HG03097 (cell line): ENCODE measurements around the gene METTL21C.

Source experiments
- ATAC-seq: cut with Tn5 transposase; IDR thresholded peaks from one replicate; pipeline ENCODE4 v1.9.1; 2021; ENCODE audit not compliant: unreplicated experiment, low FRiP score

METTL21C gene

DNA sequence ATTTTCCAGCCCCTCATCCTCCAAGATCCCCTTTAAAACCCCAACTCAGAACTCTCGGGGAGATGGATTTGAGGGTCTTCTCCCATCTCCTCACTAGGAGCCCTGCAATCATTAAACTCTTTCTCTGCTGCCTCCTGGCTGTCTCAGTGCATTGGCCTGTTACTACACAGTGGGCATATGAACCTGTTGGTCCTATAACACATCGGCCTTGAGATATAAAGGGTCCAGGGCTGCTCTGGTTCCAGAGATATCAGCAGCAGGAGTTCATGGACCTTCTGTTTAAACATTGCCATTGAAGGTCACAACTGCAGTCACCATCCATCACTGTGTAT is 3.8 kb upstream of the METTL21C start:
- no peak for ATAC-seq

DNA sequence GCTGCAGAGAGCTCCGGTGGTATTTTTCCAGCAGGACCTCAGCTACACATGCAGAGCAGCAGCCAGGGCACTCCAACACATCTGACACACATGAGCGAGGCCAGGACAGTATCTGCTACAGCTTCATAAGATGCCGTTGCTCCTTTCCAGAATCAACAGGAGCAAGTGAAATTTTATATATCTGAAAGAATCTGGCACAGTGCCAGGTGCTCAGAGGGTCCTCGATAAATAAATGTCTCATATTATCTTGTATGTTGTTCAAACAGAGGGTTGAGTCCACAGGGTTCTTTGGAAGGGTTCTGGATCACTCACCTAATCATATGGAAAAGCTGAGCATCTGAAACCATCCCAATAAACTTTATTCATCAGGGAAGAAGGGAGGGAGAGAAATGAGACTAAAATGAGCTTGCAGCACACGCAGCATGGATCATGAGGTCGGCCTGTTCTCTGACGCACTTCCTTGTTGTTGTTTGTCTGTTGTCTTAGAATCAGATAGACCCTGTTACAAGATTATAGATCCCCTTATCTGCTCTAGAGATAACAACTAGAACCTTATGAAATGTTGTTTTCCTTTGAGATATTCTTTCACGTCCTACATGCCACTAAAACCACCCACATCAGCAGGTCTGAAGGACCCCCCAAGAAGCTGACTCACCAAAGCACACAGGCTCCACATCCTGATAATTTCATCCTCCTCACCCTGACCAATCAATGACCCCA is 3.2 kb upstream of the METTL21C start:
- ATAC-seq: no peak

DNA sequence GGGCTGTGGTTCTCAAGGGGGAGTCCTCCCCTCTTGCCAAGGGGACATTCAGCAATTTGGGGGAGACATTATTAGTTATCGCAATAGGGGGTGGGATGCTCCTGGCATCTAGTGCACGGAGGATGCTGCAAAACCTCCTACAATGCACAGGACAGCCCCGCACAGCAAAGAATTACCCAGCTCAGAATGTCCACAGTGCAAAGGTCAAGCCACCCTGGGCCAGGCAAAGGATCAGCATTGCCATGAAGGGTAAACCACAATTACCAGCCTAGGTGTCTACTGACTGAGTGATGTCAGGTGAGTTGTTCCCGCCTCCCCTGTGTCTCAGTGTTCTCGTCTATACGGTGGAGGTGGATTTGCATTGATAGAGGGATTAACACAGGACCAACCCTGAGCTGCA is 2.4 kb upstream of the METTL21C start:
- ATAC-seq: no peak

DNA sequence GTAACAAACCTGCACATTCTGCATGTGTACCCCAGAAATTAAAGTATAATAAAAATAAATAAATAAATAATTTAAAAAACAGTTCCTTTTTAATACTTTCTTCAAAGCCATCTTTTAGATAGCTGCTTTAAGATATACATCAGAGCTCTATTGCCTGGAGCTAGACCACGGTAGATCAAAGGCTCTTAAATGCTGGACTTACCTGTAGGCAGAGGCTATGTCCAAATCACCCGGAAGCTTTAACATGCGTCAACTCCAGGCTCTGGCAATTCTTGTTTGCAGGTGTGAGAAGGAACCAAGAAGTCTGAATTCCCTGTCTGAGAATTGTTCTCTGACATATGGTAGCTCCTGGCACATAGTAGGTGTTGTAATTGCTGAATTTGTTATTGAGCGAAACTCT is 1.6 kb upstream of the METTL21C start:
- ATAC-seq: no peak

DNA sequence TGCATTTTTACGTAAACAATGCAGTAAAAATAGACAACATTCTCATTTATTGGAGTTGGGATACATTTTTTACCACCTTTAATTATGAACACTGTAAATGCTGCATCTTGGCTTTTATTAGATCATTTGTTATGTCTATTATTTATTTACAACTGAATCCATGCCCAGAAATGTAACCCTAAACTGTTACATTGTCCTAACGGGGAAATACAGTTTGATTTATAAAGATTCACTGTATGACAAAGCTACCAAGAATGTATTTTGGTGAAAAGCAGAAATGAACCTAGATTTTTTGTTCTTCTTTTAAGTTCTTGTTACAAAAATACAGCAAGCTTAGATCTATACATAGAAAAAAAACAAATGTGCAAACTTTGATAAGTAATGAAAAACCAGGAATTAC is 1.1 kb downstream of the METTL21C start:
- ATAC-seq: no peak

DNA sequence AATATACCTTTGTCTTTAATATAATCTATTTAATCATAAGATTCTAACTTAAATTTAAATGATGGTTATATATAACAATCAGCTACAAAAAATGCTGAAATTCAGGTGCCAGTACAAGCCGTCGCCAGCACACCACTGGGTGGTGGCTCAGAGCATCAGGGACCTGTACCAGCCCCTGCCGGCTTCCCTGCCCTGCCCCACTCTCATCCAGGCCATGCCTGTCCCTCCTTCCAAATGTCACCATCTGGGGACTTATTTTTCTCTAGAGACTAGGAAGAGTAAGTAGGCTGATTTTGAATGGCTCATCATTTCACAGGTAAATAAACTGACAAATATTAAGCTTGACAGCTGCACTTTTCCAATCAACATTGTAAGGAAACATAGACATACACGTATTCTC is 1.6 kb downstream of the METTL21C start:
- ATAC-seq: no peak

DNA sequence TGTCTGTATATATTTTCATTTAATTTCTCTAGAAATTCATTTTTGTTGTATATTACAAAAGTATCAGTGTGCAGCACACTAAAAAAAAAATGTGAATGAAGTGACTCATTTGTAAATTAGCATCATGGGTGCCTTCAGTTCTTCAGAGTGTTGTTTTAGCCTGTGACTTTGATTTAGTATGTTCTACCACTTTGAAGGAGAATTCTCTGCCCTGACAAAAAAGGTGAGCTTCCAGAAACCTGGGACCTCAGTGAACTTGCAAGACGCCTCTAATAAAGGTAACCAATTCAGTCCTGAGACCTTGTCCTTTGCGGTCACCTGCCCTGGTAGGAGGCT is 2.4 kb downstream of the METTL21C start:
- no peak for ATAC-seq

DNA sequence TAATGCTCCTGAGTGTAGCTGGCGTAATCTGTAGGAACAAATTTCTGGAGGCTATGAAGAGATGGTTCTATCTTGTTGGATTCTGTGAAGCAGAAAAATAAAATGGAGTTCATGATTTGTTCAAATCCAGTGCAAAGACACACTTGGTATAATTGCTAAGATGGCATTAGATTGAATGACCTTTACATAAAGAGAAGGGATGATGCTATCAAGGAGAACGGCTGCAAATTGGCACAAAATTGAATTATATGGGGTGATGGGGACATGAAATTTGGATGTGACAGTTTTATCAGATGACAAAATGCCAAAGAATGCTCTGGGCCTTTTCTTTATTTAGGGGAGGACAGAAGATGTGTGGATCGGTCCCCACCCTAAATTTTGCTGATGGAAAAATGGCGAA is 4.0 kb downstream of the METTL21C start:
- ATAC-seq: no peak

DNA sequence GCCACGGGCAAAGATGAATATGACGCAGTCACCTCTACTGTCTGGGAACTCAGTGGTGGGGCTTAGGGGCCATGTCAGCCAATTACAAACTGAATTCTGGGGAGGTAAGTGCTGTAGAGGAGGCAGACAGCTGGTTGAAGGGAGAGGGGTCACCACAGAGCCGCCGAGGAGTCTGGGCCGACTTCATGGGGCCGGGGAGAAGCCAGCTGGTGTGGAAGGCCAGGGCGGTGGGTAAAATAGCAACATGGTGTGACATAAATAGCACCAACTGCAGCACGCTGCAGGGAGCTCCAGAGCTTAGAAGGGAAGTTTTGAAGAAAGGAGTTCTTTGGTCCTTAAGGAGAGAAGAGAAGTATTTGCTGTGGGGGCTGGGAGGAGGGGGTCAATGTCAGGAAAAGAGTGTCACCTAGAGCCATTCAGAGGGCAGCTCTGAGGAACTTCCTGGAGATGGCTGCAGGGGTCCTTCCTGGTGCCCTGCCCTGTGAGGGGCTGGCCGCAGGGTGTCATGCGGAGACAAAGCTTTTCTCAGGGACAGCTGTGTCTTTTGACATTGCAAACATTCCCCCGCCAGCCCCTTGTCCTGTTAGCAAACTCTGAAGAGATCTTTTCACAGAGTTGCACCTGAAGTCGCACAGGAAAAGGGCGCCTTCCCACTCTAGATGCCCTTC is 6.4 kb downstream of the METTL21C start:
- no peak for ATAC-seq

DNA sequence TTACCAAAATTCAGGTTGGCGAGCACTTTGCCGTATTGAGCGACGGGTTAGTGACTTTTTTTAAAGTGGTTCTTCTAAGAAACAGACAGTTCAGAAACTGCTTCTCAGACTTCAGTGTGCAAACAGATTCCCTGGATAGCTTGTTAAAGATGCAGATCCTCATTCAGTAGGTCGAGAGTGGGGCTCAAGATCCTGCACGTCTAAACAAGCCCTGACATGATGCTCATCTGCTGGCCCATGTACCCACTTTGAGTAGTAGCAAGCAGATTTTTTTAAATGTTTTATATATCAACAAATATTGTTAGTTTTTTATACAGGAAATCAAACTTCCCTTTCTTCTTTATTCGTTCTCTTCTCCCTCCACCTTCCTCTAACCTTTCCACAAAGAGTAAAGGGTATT is 7.3 kb downstream of the METTL21C start:
- ATAC-seq: no peak

DNA sequence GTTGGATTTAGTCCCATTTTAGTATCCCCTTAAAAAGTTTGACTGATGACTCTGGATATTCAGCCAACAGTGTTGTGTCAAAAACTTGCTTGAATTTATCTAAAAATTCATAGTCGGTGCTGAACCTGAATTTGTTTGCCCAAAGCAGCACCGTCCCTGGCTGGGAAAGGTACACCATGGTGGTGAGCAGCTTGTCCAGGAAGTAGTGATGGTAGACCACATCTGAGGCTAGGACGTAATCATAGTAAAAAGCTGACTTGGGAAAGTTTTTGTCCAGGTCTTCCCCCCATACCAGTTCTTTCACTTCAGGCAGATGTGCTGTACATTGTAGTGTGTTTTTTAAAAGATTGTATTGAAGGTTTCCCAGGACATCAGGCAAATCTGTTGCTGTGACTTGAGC is 8.8 kb downstream of the METTL21C start:
- ATAC-seq: no peak

DNA sequence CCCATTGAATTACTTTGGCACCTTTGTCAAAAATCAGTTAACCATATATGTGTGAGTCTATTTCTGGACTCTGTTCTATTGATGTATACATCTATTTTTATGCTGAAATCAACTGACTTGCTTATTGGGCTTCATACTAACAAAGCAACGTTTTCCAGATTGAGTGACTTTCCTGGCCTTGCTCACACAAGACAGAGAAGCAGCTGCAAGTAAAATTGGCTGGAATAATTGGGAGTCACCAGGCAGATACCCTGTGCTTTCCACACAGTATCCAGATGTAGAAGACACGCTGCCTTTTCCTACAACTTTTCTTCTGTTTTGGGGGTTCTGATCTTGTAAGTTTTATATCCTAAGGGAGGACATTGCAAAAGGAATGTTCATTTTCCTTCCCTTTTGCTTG is 11.2 kb downstream of the METTL21C start:
- no peak for ATAC-seq

DNA sequence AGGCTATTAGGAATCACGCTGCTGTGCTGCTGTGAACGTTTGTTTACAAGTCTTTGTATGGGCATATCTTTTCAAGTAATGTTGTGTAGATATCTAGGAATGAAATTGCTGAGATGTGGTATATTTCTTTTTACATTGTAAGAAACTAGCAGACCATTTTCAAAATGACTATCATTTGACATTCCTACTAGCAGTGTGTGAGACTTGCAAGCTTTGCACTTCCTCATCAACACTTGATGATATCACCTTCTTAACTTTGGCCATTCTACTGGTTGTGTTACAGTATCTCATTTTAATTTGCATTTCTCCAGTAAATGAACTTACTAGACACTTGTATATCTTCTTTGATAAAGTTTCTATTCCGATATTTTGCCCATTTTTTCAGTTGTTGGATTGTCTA is 12.1 kb downstream of the METTL21C start:
- no peak for ATAC-seq

DNA sequence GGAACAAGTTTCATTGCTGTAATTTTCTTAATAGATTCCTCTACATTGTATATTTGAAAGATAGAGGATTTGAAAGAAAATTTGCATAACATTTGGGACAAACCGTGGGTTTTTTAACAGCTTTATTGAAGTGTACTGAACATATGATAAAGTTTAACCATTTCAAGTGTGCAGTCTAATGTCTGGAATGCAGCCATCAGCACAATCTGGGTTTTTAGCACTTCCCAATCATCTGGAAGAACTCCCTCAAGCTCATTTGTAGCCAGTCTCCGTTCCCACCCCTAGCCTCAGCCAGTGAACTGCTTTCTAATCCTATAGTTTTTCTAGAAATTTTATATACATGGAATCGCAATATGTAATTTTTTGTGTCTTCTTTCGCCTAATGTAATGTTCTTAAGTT is 12.6 kb downstream of the METTL21C start:
- ATAC-seq: no peak

DNA sequence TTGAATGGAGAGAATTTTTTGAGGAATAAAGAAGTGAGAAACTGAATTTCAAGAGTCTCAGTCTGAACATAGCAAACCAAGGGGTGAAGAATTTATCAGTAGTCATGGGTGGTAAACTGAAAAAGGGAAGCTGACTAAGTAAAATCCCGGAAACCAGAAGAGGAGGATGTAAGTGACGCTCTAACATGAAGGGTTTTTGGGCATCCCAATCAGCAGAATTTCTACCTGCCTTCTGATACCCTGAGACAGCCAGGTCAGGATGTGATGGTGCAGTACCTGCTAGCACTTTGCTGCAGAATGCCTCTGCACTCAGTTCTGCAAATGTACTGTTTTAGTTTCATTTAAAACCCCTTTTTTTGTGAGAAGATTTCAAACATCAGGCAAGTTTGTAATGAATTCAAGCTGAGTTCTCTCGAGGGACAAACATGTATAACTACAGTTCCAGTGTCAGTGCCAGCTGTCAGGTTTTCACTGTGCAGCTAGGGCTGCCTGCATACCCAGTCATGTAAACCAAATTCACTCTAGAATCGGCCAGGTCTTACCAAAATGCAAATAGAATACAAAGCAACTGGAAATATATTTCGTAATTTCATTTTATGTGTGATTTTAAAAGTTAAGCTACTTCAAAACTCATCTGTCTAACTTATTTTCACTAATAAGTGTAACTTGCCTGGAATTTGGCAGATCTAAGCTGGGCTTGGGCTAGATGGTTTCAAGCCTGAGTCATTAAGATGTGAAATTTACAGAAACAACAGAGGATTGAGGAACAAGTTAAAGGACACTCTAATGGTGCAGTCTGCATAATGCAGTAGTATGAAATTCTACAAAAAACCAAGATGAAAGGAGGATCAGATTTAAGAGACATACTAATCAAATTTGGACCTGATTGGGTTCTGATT is 13.8 kb downstream of the METTL21C start:
- no peak for ATAC-seq

DNA sequence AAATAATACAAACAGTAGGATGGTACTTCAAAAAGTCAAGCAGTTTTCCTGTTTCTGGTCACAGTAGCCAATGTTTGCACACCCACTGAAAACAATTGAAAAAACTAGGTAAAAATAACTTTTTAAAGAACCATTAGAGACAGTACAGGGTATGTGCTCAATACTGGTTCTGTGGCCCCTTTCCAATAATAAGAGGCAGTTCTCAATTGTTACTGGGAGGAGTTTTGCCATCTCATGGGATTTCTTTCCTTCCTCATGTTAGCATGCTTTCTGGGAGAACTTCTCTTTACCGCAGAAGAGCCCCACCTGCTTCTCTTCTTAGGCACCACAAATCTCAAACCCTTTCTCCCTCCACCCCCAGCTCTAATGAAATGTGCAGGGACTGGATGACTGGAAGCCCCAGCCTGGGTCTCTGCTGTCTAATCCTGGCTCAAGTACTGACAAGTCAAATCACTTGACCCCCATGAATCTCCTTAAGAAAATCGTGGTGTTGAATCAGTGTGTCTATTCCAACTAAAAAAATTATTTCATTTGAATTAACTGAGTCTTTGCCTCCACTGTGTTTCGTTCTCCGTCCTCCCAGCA is 14.6 kb downstream of the METTL21C start:
- no peak for ATAC-seq

DNA sequence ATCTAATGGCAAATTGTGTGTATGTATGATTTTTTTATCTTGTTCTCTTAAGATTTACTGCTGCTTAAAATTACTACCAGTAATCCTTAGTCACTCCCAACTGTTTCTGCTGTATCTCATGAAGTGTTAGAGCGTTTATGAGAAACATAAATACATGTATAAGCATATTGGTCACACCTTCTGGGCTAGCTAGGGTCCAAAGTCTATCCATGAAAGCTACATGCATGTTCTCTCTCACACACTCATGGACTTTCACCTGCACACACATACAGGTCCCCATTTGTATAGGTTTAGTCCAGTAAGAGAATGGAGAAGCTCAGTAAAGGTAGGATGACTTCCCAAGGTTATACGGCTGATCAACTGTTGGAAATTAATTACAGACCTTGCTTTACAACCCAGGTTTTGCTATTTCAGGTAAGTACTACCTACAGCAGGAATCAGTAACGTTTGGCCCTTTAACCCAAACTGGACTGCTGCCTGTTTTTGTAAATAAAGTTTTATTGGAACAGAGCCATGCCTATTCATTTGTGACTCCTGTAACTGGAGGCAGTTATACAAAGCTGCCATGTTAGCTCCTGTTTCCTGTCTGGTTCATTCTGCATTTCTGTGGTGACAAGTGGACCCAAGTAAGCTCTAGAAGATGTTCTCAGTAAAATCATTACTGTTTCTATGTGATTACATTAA is 15.3 kb downstream of the METTL21C start:
- no peak for ATAC-seq

DNA sequence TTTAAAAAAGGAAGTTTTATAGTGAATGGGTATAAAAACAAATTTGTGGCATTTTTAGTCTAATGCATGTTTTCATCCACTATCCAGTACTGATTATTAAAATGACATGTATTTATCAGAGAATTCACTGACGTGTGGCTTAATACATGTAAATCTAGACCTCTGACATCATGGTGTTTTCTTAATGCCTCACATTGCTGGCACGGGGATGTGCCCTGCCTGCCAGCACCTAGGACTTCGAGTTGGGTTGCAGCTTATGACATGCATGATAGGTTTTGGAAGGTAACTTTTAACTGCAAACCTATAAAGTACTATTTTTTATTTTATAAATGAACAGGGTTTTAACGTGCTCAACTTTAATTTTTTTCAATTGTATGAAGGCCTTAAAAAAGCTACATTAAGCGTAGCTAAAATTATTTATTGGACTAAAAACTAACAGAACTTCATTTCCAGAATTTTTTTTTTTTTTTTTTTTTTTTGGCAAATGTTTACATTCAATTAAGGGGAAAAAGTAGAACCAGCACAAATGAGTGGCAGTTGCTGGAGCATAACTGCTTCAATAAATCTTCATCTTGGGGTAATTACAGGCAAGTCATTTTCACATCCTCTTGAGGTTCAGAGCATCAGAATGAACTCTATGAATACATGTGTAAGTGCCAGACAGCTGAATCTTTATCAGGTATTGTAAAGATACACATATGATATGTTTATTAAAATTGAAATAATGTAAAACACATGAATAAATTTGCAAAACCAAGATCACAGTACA is 16.3 kb downstream of the METTL21C start:
- no peak for ATAC-seq

DNA sequence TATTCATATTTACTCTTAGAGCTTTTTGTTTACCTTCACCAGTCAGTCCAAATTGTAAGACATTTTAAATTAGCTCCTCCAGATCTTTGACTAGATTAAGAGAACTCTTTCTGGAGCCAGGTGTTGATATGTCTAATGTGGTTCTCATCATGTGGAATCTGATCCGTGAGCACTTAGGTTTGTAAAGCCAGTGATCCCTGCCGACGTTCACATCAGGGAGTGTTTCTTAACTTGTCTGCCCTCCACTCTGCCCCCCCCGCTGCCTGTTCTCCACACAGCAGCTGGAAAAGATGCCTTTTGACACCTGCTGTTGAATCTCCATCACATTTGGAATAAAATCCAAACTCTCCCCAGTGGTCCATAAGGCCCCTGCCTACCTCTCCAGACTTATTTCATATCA is 17.7 kb downstream of the METTL21C start:
- no peak for ATAC-seq

DNA sequence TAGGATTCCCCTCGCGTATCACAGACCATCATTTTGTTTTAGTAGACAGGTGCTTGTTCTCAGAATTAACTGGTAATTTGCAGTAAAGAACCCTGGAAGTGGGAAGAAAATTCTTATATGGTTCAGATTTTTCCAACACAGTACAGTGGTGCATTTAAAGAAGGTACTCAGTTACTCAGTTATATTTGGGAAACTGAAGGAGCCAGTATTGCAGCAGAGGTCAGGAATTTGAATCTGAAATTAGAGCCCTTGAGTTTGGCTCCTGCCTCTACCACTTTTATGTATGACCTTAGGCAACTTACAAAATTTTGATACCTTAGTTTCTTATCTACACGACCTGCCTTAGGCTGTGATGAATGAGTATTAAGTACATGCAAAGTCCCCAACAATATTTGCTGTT is 19.7 kb downstream of the METTL21C start:
- ATAC-seq: no peak
